Activated CD4-positive, alpha-beta T cell treated with anti-CD3 and anti-CD28 coated beads for 4 hours (primary cell): ENCODE results near the gene KIAA2012.
A peak's percentile ranks its signal among the peaks of the same experiment; 100 is the strongest.

ENCODE experiments used
- DNase-seq, 2 donors: peaks; one replicate each; pipeline ENCODE4 v3.0.0-alpha.2; 2020

KIAA2012 gene

DNA sequence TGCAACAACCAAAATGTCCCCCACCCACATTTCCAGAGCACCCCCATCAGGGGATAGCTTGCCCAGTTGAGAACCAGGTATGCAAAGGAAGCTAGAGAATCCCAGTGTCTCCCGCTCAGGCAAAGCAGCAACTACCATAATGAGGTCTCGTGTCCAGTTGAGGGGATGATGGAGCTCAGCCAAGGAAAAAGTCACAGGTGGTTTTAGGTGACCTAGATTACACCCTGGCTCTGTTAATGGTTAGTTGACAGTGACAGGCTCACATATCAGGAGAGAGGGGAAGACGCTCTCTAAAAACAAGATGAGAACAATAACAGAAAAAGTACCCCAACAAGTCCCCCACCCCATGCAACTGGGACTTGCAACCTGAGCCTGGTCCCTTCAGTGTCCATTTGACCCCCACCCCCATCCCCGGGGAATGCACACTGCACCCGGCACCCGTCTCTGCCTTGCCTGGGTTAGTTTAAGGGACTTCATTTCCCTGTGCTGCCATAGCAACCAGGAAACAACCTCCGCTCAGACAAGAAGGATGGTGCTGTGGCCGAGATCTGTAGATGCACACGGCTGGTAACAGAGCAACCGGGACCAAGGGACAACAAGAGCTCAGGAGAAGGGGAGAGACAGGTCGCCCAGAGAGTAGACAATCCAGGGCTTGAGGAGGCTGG is at the start of gene KIAA2012:
KIAA2012 (plus strand) TSS at position 519 of the 665 bp plus-strand sequence. CDS start 373 bp downstream, outside the sequence.
- DNase-seq: no peak

GRCh38 chr2:202023904-202024266 is 49.2 kb upstream of the KIAA2012 start:
- DNase-seq: no peak

- no peak for DNase-seq
Measured at GRCh38 chr2:202024871-202025270, 48.2 kb upstream of the KIAA2012 start.

DNA sequence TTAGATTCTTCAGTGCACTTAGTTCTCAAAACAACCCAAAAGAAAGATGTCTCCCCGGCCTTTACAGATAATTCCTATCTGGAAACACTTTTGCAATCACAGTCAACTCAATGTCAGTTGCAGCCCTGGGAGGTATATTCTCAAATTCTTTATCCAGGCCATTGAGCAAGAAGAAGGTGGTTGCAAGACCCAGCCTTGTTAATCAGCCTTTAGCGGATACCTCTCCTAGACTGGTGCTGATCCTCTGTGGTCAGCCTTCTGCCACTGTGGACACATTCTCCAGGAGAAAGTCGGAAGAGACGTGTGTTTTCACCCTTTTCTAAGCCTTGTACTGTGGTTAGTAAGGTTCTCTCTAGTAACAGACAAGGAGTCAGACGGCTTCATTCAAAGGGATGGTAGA is 47.2 kb upstream of the KIAA2012 start:
- DNase-seq: no peak

DNA sequence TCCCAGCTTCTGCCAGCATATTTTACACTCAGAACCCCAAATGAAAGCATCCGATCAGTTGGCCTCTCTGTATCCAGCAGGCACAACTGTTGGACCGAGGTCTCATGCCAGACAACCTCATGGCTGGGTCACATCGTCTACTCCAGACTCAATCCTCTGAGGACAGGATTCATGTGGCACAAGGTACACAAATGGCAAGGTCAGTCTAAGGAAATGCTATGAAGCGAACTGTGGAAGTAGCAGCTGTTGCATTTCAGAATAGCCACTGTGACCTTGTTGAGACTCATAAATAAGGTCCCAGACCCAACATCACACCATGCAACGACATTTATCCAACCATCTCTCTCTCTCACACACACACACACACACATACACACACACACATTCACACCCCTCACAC is 46.5 kb upstream of the KIAA2012 start:
- no peak for DNase-seq

- no peak for DNase-seq
Measured at GRCh38 chr2:202030691-202031090, 42.4 kb upstream of the KIAA2012 start.

DNA sequence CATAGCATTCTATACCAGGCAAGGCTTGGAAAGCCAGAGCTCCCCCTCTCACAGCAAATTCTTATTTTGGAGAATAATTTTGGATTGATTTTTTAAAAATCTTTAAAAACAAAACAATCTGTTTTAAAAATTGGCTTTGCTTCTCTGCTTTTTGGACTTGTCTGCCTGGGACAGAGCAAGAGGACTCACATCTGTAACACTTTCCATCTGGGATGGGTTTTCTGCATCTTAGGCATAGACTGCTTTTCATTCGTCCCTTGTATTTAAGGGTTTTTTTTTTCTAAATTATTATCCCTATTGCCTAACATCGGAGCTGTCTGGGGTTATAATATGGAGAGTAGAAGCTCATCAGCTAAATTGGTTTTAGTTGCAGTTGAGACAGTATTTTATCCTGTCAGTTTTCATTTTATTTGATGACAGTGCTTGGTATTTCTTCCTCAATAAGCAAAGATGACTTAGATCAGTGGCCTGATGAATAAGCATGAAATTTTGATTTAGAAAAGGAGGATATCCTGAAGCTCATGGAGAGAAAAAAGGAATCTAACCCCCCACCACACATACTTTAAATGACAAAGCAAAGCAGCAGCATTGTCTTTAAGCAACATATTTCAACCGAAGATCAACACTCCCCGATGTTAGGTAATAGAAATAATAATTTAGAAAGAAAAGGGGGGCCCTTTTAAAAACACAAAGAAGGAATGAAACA is 41.7 kb upstream of the KIAA2012 start:
- DNase-seq: no peak

- DNase-seq: peak; percentile 23 to 30
Measured at GRCh38 chr2:202032846-202033316, 40.2 kb upstream of the KIAA2012 start.

- DNase-seq: peak; percentile 80 to 83
Measured at GRCh38 chr2:202033317-202034248, 39.5 kb upstream of the KIAA2012 start, which contains the start of gene FZD7. Gene FZD7, plus strand, starts transcription at chr2:202033855. Its CDS starts 793 bp downstream, at chr2:202034648.

GRCh38 chr2:202034249-202035088 is 38.6 kb upstream of the KIAA2012 start:
- DNase-seq: peak; percentile 6 to 24

DNA sequence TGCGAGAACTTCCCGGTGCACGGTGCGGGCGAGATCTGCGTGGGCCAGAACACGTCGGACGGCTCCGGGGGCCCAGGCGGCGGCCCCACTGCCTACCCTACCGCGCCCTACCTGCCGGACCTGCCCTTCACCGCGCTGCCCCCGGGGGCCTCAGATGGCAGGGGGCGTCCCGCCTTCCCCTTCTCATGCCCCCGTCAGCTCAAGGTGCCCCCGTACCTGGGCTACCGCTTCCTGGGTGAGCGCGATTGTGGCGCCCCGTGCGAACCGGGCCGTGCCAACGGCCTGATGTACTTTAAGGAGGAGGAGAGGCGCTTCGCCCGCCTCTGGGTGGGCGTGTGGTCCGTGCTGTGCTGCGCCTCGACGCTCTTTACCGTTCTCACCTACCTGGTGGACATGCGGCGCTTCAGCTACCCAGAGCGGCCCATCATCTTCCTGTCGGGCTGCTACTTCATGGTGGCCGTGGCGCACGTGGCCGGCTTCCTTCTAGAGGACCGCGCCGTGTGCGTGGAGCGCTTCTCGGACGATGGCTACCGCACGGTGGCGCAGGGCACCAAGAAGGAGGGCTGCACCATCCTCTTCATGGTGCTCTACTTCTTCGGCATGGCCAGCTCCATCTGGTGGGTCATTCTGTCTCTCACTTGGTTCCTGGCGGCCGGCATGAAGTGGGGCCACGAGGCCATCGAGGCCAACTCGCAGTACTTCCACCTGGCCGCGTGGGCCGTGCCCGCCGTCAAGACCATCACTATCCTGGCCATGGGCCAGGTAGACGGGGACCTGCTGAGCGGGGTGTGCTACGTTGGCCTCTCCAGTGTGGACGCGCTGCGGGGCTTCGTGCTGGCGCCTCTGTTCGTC is 37.7 kb upstream of the KIAA2012 start:
- peak; percentile 14 to 20 for DNase-seq

- DNase-seq: no peak
Measured at GRCh38 chr2:202035941-202036372, 37.1 kb upstream of the KIAA2012 start.

- DNase-seq: no peak
Measured at GRCh38 chr2:202036601-202037037, 36.4 kb upstream of the KIAA2012 start.

DNA sequence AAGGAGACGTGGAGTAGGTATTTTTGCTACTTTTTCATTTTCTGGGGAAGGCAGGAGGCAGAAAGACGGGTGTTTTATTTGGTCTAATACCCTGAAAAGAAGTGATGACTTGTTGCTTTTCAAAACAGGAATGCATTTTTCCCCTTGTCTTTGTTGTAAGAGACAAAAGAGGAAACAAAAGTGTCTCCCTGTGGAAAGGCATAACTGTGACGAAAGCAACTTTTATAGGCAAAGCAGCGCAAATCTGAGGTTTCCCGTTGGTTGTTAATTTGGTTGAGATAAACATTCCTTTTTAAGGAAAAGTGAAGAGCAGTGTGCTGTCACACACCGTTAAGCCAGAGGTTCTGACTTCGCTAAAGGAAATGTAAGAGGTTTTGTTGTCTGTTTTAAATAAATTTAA is 36.0 kb upstream of the KIAA2012 start:
- no peak for DNase-seq

GRCh38 chr2:202038471-202039277 is 34.4 kb upstream of the KIAA2012 start:
- no peak for DNase-seq

DNA sequence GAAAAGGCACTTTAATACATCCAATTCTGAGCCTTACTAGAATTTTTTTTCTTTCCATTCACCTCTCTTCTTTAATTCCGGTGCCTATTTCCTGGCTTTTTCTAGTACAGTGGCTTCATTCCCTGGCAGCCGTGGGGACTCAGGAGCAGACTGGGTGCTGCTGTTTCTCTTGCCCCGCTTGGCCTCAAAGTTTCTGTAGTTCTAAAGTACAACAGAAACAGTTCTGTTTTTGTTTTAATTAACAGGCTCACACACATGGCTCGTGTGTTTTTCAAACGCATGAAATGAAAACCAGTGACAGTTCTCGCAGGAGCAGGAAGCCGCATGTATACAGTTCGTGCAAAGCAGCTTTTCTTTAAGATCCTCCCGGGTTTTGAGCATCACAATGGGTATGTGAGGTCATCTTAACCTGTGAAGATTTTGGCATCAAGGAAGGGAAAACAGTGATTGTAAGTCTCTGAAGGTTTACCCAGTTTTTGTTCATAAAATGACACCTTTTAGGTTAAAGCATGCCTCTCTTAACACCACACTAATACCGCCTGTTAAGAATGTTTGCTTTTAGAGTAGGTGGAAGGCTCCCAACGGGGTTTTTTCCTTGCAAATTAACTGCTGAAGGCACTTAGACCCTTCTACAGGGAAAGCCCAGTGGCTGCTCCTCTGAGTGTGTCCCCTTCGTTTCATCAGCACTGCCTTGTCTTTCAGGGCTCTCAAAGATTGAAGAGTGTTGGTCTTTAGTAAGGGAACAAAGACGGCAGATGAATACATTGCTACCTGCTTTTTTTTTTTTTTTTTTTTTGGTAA is 33.6 kb upstream of the KIAA2012 start:
- DNase-seq: no peak

GRCh38 chr2:202040079-202040844 is 32.8 kb upstream of the KIAA2012 start:
- DNase-seq: no peak

- no peak for DNase-seq
Measured at GRCh38 chr2:202042444-202042843, 30.6 kb upstream of the KIAA2012 start.

- DNase-seq: no peak
Measured at GRCh38 chr2:202043475-202043874, 29.6 kb upstream of the KIAA2012 start.
